B cell (primary cell): Measurements from ENCODE around the gene MACROH2A1. TPM values are rescaled to one million over a fixed set of nuclear protein-coding genes. Genes with fewer than 3 reads are reported as not detected.

Source experiments
- ATAC-seq: fragments of 200-7000 bp; cut with Tn5 transposase; one replicate; pipeline ENCODE4 v1.10.0; 2021; ENCODE audit warnings: low read depth, mild to moderate bottlenecking, moderate number of reproducible peaks, moderate library complexity
- CTCF ChIA-PET: fragments of 350-600 bp; sonication (Branson Sonifier 250); formaldehyde crosslinking; loops from one replicate; lab custom pipeline; 2021; ENCODE audit warnings: antibody characterized with exemption, inconsistent platforms; lab: Charles Lee
- POLR2A ChIA-PET: fragments of 350-600 bp; sonication (Branson Sonifier 250); formaldehyde crosslinking; loops from one replicate; lab custom pipeline; 2021; ENCODE audit warnings: antibody characterized with exemption; lab: Charles Lee
- DNase-seq: peaks from one replicate; pipeline ENCODE4 v3.0.0; 2013
- H2AFZ ChIP-seq: 2 replicates; pipeline ENCODE4 v1.6.1; 2012; ENCODE audit warnings: mild to moderate bottlenecking, low read depth, low read length; ENCODE audit not compliant: insufficient read depth, poor library complexity, severe bottlenecking
- H3K27ac ChIP-seq, 2 donors: 1 replicate in 1 of 2; 2 replicates in 1 of 2; pipeline ENCODE4 v1.5.1; 2012 to 2013; ENCODE audit warnings: low read length in 2 of 2, mild to moderate bottlenecking in 2 of 2, moderate library complexity in 1 of 2
- H3K27me3 ChIP-seq, 4 experiments: fragments of 200-600 bp in 1 of 4; sonication (generic) in 1 of 4; replicated peaks in 1 of 4; 1 replicate in 2 of 4; 2 replicates in 2 of 4; pipeline versions ENCODE4 v1.6.1 to v1.7.0; 2013 to 2016; ENCODE audit warnings: low read length in 3 of 4, mild to moderate bottlenecking in 2 of 4, mixed read lengths in 1 of 4, moderate library complexity in 1 of 4; ENCODE audit not compliant: insufficient read depth in 4 of 4, control insufficient read depth in 3 of 4; ENCODE audit errors: control extremely low read depth in 1 of 4
- H3K36me3 ChIP-seq, 2 experiments: replicated peaks in 1 of 2; 1 replicate in 1 of 2; 2 replicates in 1 of 2; pipeline versions ENCODE4 v1.6.1 to v1.7.1; 2013; ENCODE audit warnings: low read length in 1 of 2; ENCODE audit not compliant: insufficient read depth in 2 of 2, control insufficient read depth in 1 of 2; ENCODE audit errors: control extremely low read depth in 1 of 2, extremely low read depth in 1 of 2
- H3K4me1 ChIP-seq, 2 donors: fragments of 200-600 bp in 1 of 2; sonication (generic) in 1 of 2; 1 replicate in 1 of 2; 2 replicates in 1 of 2; pipeline versions ENCODE4 v1.5.1 to v1.6.1; 2013 to 2017; ENCODE audit warnings: low read length in 2 of 2; ENCODE audit not compliant: control insufficient read depth in 2 of 2, insufficient read depth in 2 of 2
- H3K4me2 ChIP-seq: replicated peaks from 2 replicates; pipeline ENCODE3; 2012; ENCODE audit warnings: mild to moderate bottlenecking, low read depth, low read length; ENCODE audit not compliant: poor library complexity, severe bottlenecking
- H3K4me3 ChIP-seq, 5 experiments: fragments of 200-600 bp in 1 of 5; sonication (generic) in 1 of 5; 1 replicate in 3 of 5; 2 replicates in 2 of 5; pipeline versions ENCODE4 v1.5.1 to v1.7.0; 2011 to 2016; ENCODE audit warnings: low read length in 4 of 5, mild to moderate bottlenecking in 4 of 5, low read depth in 2 of 5, control low read depth in 1 of 5, moderate library complexity in 1 of 5; ENCODE audit not compliant: insufficient read depth in 1 of 5; ENCODE audit errors: control extremely low read depth in 1 of 5, extremely low read depth in 1 of 5
- H3K79me2 ChIP-seq: fragments of 200-600 bp; sonication (generic); one replicate; pipeline ENCODE4 v1.6.0; 2016; ENCODE audit warnings: low read length; ENCODE audit not compliant: control insufficient read depth, insufficient read depth
- H3K9ac ChIP-seq: fragments of 200-600 bp; sonication (generic); 2 replicates; pipeline ENCODE4 v1.6.1; 2017; ENCODE audit warnings: mild to moderate bottlenecking, low read length, moderate library complexity
- H3K9me3 ChIP-seq, 3 donors: one replicate each; pipeline versions ENCODE4 v1.6.1 to v1.7.1; 2013; ENCODE audit warnings: low read length in 2 of 3; ENCODE audit not compliant: control insufficient read depth in 2 of 3, insufficient read depth in 1 of 3; ENCODE audit errors: control extremely low read depth in 1 of 3
- H4K20me1 ChIP-seq: 2 replicates; pipeline ENCODE4 v1.6.0; 2012; ENCODE audit warnings: mild to moderate bottlenecking, low read length; ENCODE audit not compliant: insufficient read depth, control insufficient read depth, poor library complexity, severe bottlenecking
- H3K27ac Mint-ChIP-seq: one replicate; pipeline ENCODE4 v1.8.0; 2021; ENCODE audit warnings: mixed read lengths
- H3K27me3 Mint-ChIP-seq: one replicate; pipeline ENCODE4 v1.8.0; 2021; ENCODE audit warnings: mixed read lengths
- H3K4me1 Mint-ChIP-seq: one replicate; pipeline ENCODE4 v1.8.0; 2021; ENCODE audit warnings: mixed read lengths
- H3K4me3 Mint-ChIP-seq: one replicate; pipeline ENCODE4 v1.8.0; 2021; ENCODE audit warnings: mixed read lengths
- H3K9me3 Mint-ChIP-seq: one replicate; pipeline ENCODE4 v1.8.0; 2022; ENCODE audit warnings: mixed read lengths; ENCODE audit not compliant: insufficient read depth
- EZH2 ChIP-seq: IDR thresholded peaks from 2 replicates; pipeline ENCODE4 v1.6.1; 2012; ENCODE audit warnings: borderline replicate concordance, low read depth, mild to moderate bottlenecking, moderate library complexity, low read length; ENCODE audit not compliant: insufficient read depth, poor library complexity, severe bottlenecking
- WGBS: methylation state at CpG from one replicate; pipeline ENCODE4 v1.1.5; 2013; ENCODE audit warnings: missing lambda C conversion rate; ENCODE audit not compliant: insufficient coverage; 5-methylcytosine and 5-hydroxymethylcytosine counted together
- intact Hi-C: fragments of 100-400 bp; cut with micrococcal nuclease; formaldehyde crosslinking; loops from one replicate; pipeline ENCODE4 v1.10.0; 2022
- polyA plus RNA-seq: library from polyadenylated mRNA; depleted of rRNA; stranded (reverse); fragments of >200 nt; gene quantifications from 2 replicates; pipeline ENCODE4 v1.2.3, GENCODE V29; 2012
- total RNA-seq, 2 donors: library from RNA; stranded (reverse); fragments of 120-200 nt in 1 of 2; gene quantifications; 1 replicate in 1 of 2; 2 replicates in 1 of 2; pipeline versions ENCODE4 v1.2.3 to v1.2.4, GENCODE V29; 2013 to 2022
- TF ChIP-seq, protein P1 (sequence below): fragments of 200-600 bp; IDR thresholded peaks from one replicate; pipeline ENCODE4 v1.8.0; 2022; ENCODE audit warnings: antibody characterized with exemption, mild to moderate bottlenecking

Gene MACROH2A1
- total and polyA plus RNA-seq, 2 donors (not counting 1 experiment from before 2014, with no cell fraction given) = 80.1 to 99.7 TPM

GRCh38 chr5:135312255-135312935 is 86.6 kb downstream of the MACROH2A1 start:
- peaks cover 0 to 7% (median 0%) of the 10 kb centered on the region in 4 experiments for H3K27me3 ChIP-seq
- H4K20me1 ChIP-seq = no peaks in the 10 kb centered on the region
- no peaks in the 10 kb centered on the region for H3K4me1 ChIP-seq
- Mint-ChIP-seq H3K4me1 (peaks cover 13% of the 10 kb centered on the region), H3K27ac (no peak overlapping the region), H3K4me3 (no peak overlapping the region), H3K27me3 (peaks cover 15% of the 10 kb centered on the region), H3K9me3 (no peaks in the 10 kb centered on the region)
- ChIA-PET POLR2A (no interaction called here), CTCF (no interaction called here)
- no peak overlapping the region for H3K4me3 ChIP-seq
- no peaks in the 10 kb centered on the region for H3K79me2 ChIP-seq
- no peak overlapping the region for H3K4me2 ChIP-seq
- no peaks in the 10 kb centered on the region for H3K36me3 ChIP-seq
- WGBS = 100% methylated on average over 1 of the region's 10 CpGs
- H3K9ac ChIP-seq = no peak overlapping the region
- TF ChIP-seq EZH2 = no peak
- TF ChIP-seq, protein P1, sequence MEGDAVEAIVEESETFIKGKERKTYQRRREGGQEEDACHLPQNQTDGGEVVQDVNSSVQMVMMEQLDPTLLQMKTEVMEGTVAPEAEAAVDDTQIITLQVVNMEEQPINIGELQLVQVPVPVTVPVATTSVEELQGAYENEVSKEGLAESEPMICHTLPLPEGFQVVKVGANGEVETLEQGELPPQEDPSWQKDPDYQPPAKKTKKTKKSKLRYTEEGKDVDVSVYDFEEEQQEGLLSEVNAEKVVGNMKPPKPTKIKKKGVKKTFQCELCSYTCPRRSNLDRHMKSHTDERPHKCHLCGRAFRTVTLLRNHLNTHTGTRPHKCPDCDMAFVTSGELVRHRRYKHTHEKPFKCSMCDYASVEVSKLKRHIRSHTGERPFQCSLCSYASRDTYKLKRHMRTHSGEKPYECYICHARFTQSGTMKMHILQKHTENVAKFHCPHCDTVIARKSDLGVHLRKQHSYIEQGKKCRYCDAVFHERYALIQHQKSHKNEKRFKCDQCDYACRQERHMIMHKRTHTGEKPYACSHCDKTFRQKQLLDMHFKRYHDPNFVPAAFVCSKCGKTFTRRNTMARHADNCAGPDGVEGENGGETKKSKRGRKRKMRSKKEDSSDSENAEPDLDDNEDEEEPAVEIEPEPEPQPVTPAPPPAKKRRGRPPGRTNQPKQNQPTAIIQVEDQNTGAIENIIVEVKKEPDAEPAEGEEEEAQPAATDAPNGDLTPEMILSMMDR = no peak
- DNase-seq = no peak
- H3K27ac ChIP-seq = no peak overlapping the region
- H3K9me3 ChIP-seq = no peaks in the 10 kb centered on the region
- ATAC-seq = no peak
- intact Hi-C loops = no loop called here
- H2AFZ ChIP-seq = no peak overlapping the region

GRCh38 chr5:135310328-135310989 is 88.6 kb downstream of the MACROH2A1 start:
- H3K27ac ChIP-seq = no peak overlapping the region
- H3K9me3 ChIP-seq = no peaks in the 10 kb centered on the region
- DNase-seq (no peak), ATAC-seq (no peak)
- TF ChIP-seq EZH2 = no peak
- TF ChIP-seq, protein P1 = no peak
- CTCF ChIA-PET = no interaction called here
- no peak overlapping the region for H2AFZ ChIP-seq
- intact Hi-C loops = no loop called here
- H3K79me2 ChIP-seq = no peaks in the 10 kb centered on the region
- H3K36me3 ChIP-seq = no peaks in the 10 kb centered on the region
- no peak overlapping the region for H3K4me3 Mint-ChIP-seq
- POLR2A ChIA-PET = no interaction called here
- no CpG with 5 or more reads among the region's 5 CpGs for WGBS
- H3K27ac Mint-ChIP-seq = no peak overlapping the region
- peaks cover 13% of the 10 kb centered on the region for H3K4me1 Mint-ChIP-seq
- H3K9ac ChIP-seq = no peak overlapping the region
- H3K27me3 Mint-ChIP-seq = peaks cover 12% of the 10 kb centered on the region
- H3K27me3 ChIP-seq = peaks cover 0 to 7% (median 0%) of the 10 kb centered on the region in 4 experiments
- no peaks in the 10 kb centered on the region for H3K4me1 ChIP-seq
- no peak overlapping the region for H3K4me3 ChIP-seq
- H3K9me3 Mint-ChIP-seq = no peaks in the 10 kb centered on the region
- H4K20me1 ChIP-seq = no peaks in the 10 kb centered on the region
- no peak overlapping the region for H3K4me2 ChIP-seq
